H9 (cell line): ENCODE results near the gene ANKRD39. TPM values are rescaled to one million over a fixed set of nuclear protein-coding genes. Genes with fewer than 3 reads are reported as not detected.

Experiments
- DNase-seq: peaks from one replicate; pipeline ENCODE4 v3.0.0-alpha.2; 2017
- H2AFZ ChIP-seq: one replicate; pipeline ENCODE4 v1.6.1; 2013; ENCODE audit warnings: mild to moderate bottlenecking, low read length, control low read depth, moderate library complexity
- H2AK5ac ChIP-seq: 2 replicates; pipeline ENCODE4 v1.6.1; 2013; ENCODE audit warnings: low read length, control low read depth, mixed read lengths; ENCODE audit not compliant: insufficient read length
- H2BK120ac ChIP-seq: one replicate; pipeline ENCODE4 v1.6.1; 2013; ENCODE audit warnings: low read depth, mild to moderate bottlenecking, low read length, control low read depth, inconsistent platforms; ENCODE audit not compliant: poor library complexity, severe bottlenecking
- H2BK12ac ChIP-seq: 2 replicates; pipeline ENCODE4 v1.6.1; 2013; ENCODE audit warnings: low read length, control low read depth, mixed read lengths, low read depth; ENCODE audit not compliant: insufficient read length
- H2BK15ac ChIP-seq: 2 replicates; pipeline ENCODE4 v1.6.1; 2013; ENCODE audit warnings: low read depth, low read length, control low read depth
- H2BK20ac ChIP-seq: one replicate; pipeline ENCODE4 v1.6.1; 2013; ENCODE audit warnings: low read depth, mild to moderate bottlenecking, low read length, control low read depth, inconsistent platforms; ENCODE audit not compliant: poor library complexity, severe bottlenecking
- H2BK5ac ChIP-seq: 2 replicates; pipeline ENCODE4 v1.6.1; 2013; ENCODE audit warnings: low read length, control low read depth, mixed read lengths; ENCODE audit not compliant: insufficient read length
- H3K14ac ChIP-seq: 2 replicates; pipeline ENCODE4 v1.6.1; 2013; ENCODE audit warnings: low read length, control low read depth; ENCODE audit not compliant: insufficient read depth
- H3K18ac ChIP-seq: 2 replicates; pipeline ENCODE4 v1.6.1; 2013; ENCODE audit warnings: low read depth, mild to moderate bottlenecking, mixed read lengths, low read length, control low read depth; ENCODE audit not compliant: insufficient read length
- H3K23ac ChIP-seq: 2 replicates; pipeline ENCODE4 v1.6.1; 2013; ENCODE audit warnings: low read length, control low read depth, mixed read lengths, low read depth; ENCODE audit not compliant: insufficient read length
- H3K23me2 ChIP-seq: 2 replicates; pipeline ENCODE4 v1.6.1; 2013; ENCODE audit warnings: low read depth, mild to moderate bottlenecking, mixed read lengths, low read length, control low read depth; ENCODE audit not compliant: insufficient read length, poor library complexity, severe bottlenecking
- H3K27ac ChIP-seq: 2 replicates; pipeline ENCODE4 v1.5.1; 2013; ENCODE audit warnings: low read length, control low read depth, mixed read lengths, low read depth; ENCODE audit not compliant: insufficient read length
- H3K27me3 ChIP-seq: 2 replicates; pipeline ENCODE4 v1.6.1; 2013; ENCODE audit warnings: low read length, control low read depth, inconsistent platforms; ENCODE audit not compliant: insufficient read depth
- H3K4ac ChIP-seq: 2 replicates; pipeline ENCODE4 v1.6.1; 2013; ENCODE audit warnings: low read depth, mild to moderate bottlenecking, control low read depth, inconsistent platforms, low read length, moderate library complexity
- H3K4me1 ChIP-seq: 2 replicates; pipeline ENCODE4 v1.6.1; 2013; ENCODE audit warnings: low read length, control low read depth, inconsistent platforms; ENCODE audit not compliant: insufficient read depth
- H3K4me2 ChIP-seq: 2 replicates; pipeline ENCODE4 v1.6.1; 2013; ENCODE audit warnings: low read length, control low read depth, mixed read lengths; ENCODE audit not compliant: insufficient read length, insufficient read depth
- H3K56ac ChIP-seq: 2 replicates; pipeline ENCODE4 v1.6.1; 2013; ENCODE audit warnings: low read depth, mild to moderate bottlenecking, mixed read lengths, low read length, control low read depth; ENCODE audit not compliant: insufficient read length
- H3K79me1 ChIP-seq: 2 replicates; pipeline ENCODE4 v1.6.1; 2013; ENCODE audit warnings: low read depth, mild to moderate bottlenecking, moderate library complexity, low read length, control low read depth, inconsistent platforms; ENCODE audit not compliant: insufficient read depth, poor library complexity, severe bottlenecking
- H3K79me2 ChIP-seq: 2 replicates; pipeline ENCODE4 v1.6.1; 2013; ENCODE audit warnings: low read length, control low read depth, inconsistent platforms; ENCODE audit not compliant: insufficient read depth
- H3K9ac ChIP-seq: 2 replicates; pipeline ENCODE4 v1.6.1; 2013; ENCODE audit warnings: low read length, control low read depth, mixed read lengths; ENCODE audit not compliant: insufficient read length; ENCODE audit errors: extremely low read depth
- H3K9me3 ChIP-seq: one replicate; pipeline ENCODE4 v1.6.1; 2013; ENCODE audit warnings: low read depth, low read length, inconsistent platforms; ENCODE audit not compliant: control insufficient read depth
- H3T11ph ChIP-seq: one replicate; pipeline ENCODE4 v1.6.1; 2013; ENCODE audit warnings: mild to moderate bottlenecking, low read length, control low read depth, inconsistent platforms
- H4K20me1 ChIP-seq: one replicate; pipeline ENCODE4 v1.6.1; 2013; ENCODE audit not compliant: control insufficient read depth, insufficient read length, insufficient read depth
- H4K5ac ChIP-seq: 2 replicates; pipeline ENCODE4 v1.6.1; 2013; ENCODE audit warnings: low read depth, mild to moderate bottlenecking, mixed read lengths, low read length, control low read depth; ENCODE audit not compliant: insufficient read length
- H4K8ac ChIP-seq: replicated peaks from 2 replicates; pipeline ENCODE4 v1.6.1; 2013; ENCODE audit warnings: low read length, control low read depth, mixed read lengths, low read depth; ENCODE audit not compliant: insufficient read length
- H4K91ac ChIP-seq: 2 replicates; pipeline ENCODE4 v1.6.1; 2013; ENCODE audit warnings: low read depth, mild to moderate bottlenecking, moderate library complexity, mixed read lengths, low read length, control low read depth; ENCODE audit not compliant: insufficient read length
- H3K27ac Mint-ChIP-seq, 3 experiments: 2 replicates in 2 of 3; 3 replicates in 1 of 3; pipeline ENCODE4 v1.8.0; 2020 to 2021; ENCODE audit warnings: mixed read lengths in 3 of 3, mild to moderate bottlenecking in 1 of 3, moderate library complexity in 1 of 3
- H3K27me3 Mint-ChIP-seq: 2 replicates; pipeline ENCODE4 v1.8.0; 2021; ENCODE audit warnings: low read depth, mild to moderate bottlenecking, moderate library complexity, mixed read lengths
- H3K36me3 Mint-ChIP-seq, 3 experiments: 2 replicates in 2 of 3; 3 replicates in 1 of 3; pipeline ENCODE4 v1.8.0; 2020 to 2021; ENCODE audit warnings: low read depth in 3 of 3, mixed read lengths in 3 of 3; ENCODE audit not compliant: insufficient read depth in 1 of 3
- H3K4me1 Mint-ChIP-seq, 2 experiments: 2 replicates each; pipeline ENCODE4 v1.8.0; 2020; ENCODE audit warnings: mixed read lengths in 2 of 2
- H3K4me3 Mint-ChIP-seq, 2 experiments: 2 replicates in 1 of 2; 3 replicates in 1 of 2; pipeline ENCODE4 v1.8.0; 2020 to 2021; ENCODE audit warnings: mild to moderate bottlenecking in 2 of 2, mixed read lengths in 2 of 2, moderate library complexity in 1 of 2
- H3K9me3 Mint-ChIP-seq, 2 experiments: 2 replicates in 1 of 2; 3 replicates in 1 of 2; pipeline ENCODE4 v1.8.0; 2020; ENCODE audit warnings: mild to moderate bottlenecking in 2 of 2, mixed read lengths in 2 of 2, moderate library complexity in 1 of 2
- CTCF ChIP-seq: fragments of 200-600 bp; sonication (generic); conservative IDR thresholded peaks from 3 replicates; pipeline ENCODE4 v1.8.0; 2021; ENCODE audit warnings: antibody characterized with exemption, mild to moderate bottlenecking
- WGBS: extraction: QIAGEN DNeasy Blood & Tissue Kit; methylation state at CpG from one replicate; pipeline ENCODE4 v1.1.7; 2013; ENCODE audit warnings: missing lambda C conversion rate, low lambda C conversion rate, mixed read lengths; ENCODE audit not compliant: insufficient read length; ENCODE audit errors: extremely low coverage; 5-methylcytosine and 5-hydroxymethylcytosine counted together
- total RNA-seq: library from RNA; stranded (reverse); gene quantifications from 2 replicates; pipeline ENCODE4 v1.2.1, GENCODE V29; 2021

Gene ANKRD39
- total RNA-seq, 1 experiment from 2014 or later, result 13.0 TPM

- Mint-ChIP-seq H3K9me3 (no peaks in the 10 kb centered on the region), H3K27me3 (peaks cover 4% of the 10 kb centered on the region), H3K4me1 (peaks cover 42 to 43% of the 10 kb centered on the region in 2 experiments), H3K36me3 (no peaks in the 10 kb centered on the region), H3K4me3 (peak overlapping the region in 1 of 2 experiments; percentile 50; a peak in 1 of 5 replicates), H3K27ac (peak overlapping the region; percentile 32 to 92 (median 87); a peak in 3 of 7 replicates)
- Histone ChIP-seq H4K91ac (no peak overlapping the region), H2BK5ac (no peak overlapping the region), H2BK120ac (no peak overlapping the region), H2AK5ac (no peak overlapping the region), H3K27ac (no peak overlapping the region), H3K27me3 (no peaks in the 10 kb centered on the region; the same call in 1 of the 2 replicates), H3K56ac (no peak overlapping the region), H4K20me1 (no peaks in the 10 kb centered on the region), H3K23me2 (no peaks in the 10 kb centered on the region), H2BK12ac (no peak overlapping the region), H2BK15ac (no peak overlapping the region), H2AFZ (no peak overlapping the region), H3K4me1 (peaks cover 3% of the 10 kb centered on the region; the same call in 1 of the 2 replicates), H3K4ac (no peak overlapping the region), H3K9ac (no peak overlapping the region), H3K14ac (peak overlapping the region; percentile 23), H2BK20ac (no peak overlapping the region), H3K23ac (no peak overlapping the region), H3K9me3 (no peaks in the 10 kb centered on the region), H3K79me1 (no peaks in the 10 kb centered on the region), H3T11ph (no peak overlapping the region), H4K8ac (no peak overlapping the region), H3K18ac (peak overlapping the region; percentile 18), H3K79me2 (no peaks in the 10 kb centered on the region), H3K4me2 (peak overlapping the region; percentile 24), H4K5ac (no peak overlapping the region)
- no CpG with 5 or more reads among the region's 12 CpGs for WGBS
- peak; percentile 65 for DNase-seq
- TF ChIP-seq CTCF, result no peak
Measured at GRCh38 chr2:96882230-96882629, 24.4 kb upstream of the ANKRD39 start.
